ENCODE results near the gene MREG.

MREG gene

GRCh38 chr2:215985257-215985656, 28.1 kb downstream of the MREG start:
- Histone ChIP-seq H3K79me2 (ENCODE audit: insufficient read depth, low read length) (peaks cover 81% of the 10 kb centered on the region), H3K27me3 (ENCODE audit: insufficient read depth, low read length, poor library complexity, severe bottlenecking) (no peaks in the 10 kb centered on the region), H2AFZ (ENCODE audit: low read length) (no peak overlapping the region), H3K9ac (ENCODE audit: low read depth, low read length, poor library complexity, severe bottlenecking) (no peak overlapping the region), H3K36me3 (ENCODE audit: insufficient read depth, low read length) (peaks cover 50% of the 10 kb centered on the region), H3K4me1 (ENCODE audit: insufficient read depth, low read length, poor library complexity, severe bottlenecking) (peaks cover 22% of the 10 kb centered on the region), H3K4me3 (ENCODE audit: low read length, poor library complexity, severe bottlenecking) (no peak overlapping the region), H3K4me2 (ENCODE audit: low read depth, low read length, poor library complexity, severe bottlenecking) (no peak overlapping the region), H3F3A (ENCODE audit: low read depth) (0 out of 2 replicates have a peak, but pooled peaks cover 3% of the 10 kb centered on the region), H3K9me2 (replicated peaks; ENCODE audit: low read depth, low read length) (no peaks in the 10 kb centered on the region), H4K20me1 (ENCODE audit: insufficient read depth, low read length, poor library complexity, severe bottlenecking) (no peaks in the 10 kb centered on the region), H3K9me3 (ENCODE audit: insufficient read depth, low read depth, low read length) (peaks cover 17% of the 10 kb centered on the region)
- TF ChIP-seq CTCF (conservative IDR thresholded peaks at IDR 0.05; ENCODE audit: low read length) (no peak), EZH2phosphoT487 (IDR thresholded peaks at IDR 0.05; ENCODE audit: borderline replicate concordance) (no peak)

GRCh38 chr2:215984661-215985060, 28.7 kb downstream of the MREG start:
- H4K20me1 ChIP-seq (ENCODE audit: insufficient read depth, low read length, poor library complexity, severe bottlenecking), result no peaks in the 10 kb centered on the region
- no peak overlapping the region for H3K4me3 ChIP-seq (ENCODE audit: low read length, poor library complexity, severe bottlenecking)
- H3K9me3 ChIP-seq (ENCODE audit: insufficient read depth, low read depth, low read length), result peaks cover 17% of the 10 kb centered on the region
- H3K27me3 ChIP-seq (ENCODE audit: insufficient read depth, low read length, poor library complexity, severe bottlenecking), result no peaks in the 10 kb centered on the region
- TF ChIP-seq EZH2phosphoT487 (IDR thresholded peaks at IDR 0.05; ENCODE audit: borderline replicate concordance), result no peak
- TF ChIP-seq CTCF (conservative IDR thresholded peaks at IDR 0.05; ENCODE audit: low read length), result no peak
- peaks cover 48% of the 10 kb centered on the region for H3K36me3 ChIP-seq (ENCODE audit: insufficient read depth, low read length)
- H3K79me2 ChIP-seq (ENCODE audit: insufficient read depth, low read length), result peaks cover 81% of the 10 kb centered on the region
- no peak overlapping the region for H3K4me2 ChIP-seq (ENCODE audit: low read depth, low read length, poor library complexity, severe bottlenecking)
- H3K9me2 ChIP-seq (replicated peaks; ENCODE audit: low read depth, low read length), result no peaks in the 10 kb centered on the region
- H3K4me1 ChIP-seq (ENCODE audit: insufficient read depth, low read length, poor library complexity, severe bottlenecking), result peaks cover 22% of the 10 kb centered on the region
- H3K9ac ChIP-seq (ENCODE audit: low read depth, low read length, poor library complexity, severe bottlenecking), result no peak overlapping the region
- H3F3A ChIP-seq (ENCODE audit: low read depth), result 0 out of 2 replicates have a peak, but pooled peaks cover 3% of the 10 kb centered on the region
- no peak overlapping the region for H2AFZ ChIP-seq (ENCODE audit: low read length)

- Histone ChIP-seq H3F3A (ENCODE audit: low read depth) (0 out of 2 replicates have a peak, but pooled peaks cover 3% of the 10 kb centered on the region), H3K27me3 (ENCODE audit: insufficient read depth, low read length, poor library complexity, severe bottlenecking) (no peaks in the 10 kb centered on the region), H3K4me2 (ENCODE audit: low read depth, low read length, poor library complexity, severe bottlenecking) (peak overlapping the region; percentile 51), H4K20me1 (ENCODE audit: insufficient read depth, low read length, poor library complexity, severe bottlenecking) (no peaks in the 10 kb centered on the region), H3K9me3 (ENCODE audit: insufficient read depth, low read depth, low read length) (peaks cover 17% of the 10 kb centered on the region), H3K36me3 (ENCODE audit: insufficient read depth, low read length) (peaks cover 41% of the 10 kb centered on the region), H3K9ac (ENCODE audit: low read depth, low read length, poor library complexity, severe bottlenecking) (no peak overlapping the region), H3K9me2 (replicated peaks; ENCODE audit: low read depth, low read length) (no peaks in the 10 kb centered on the region), H3K79me2 (ENCODE audit: insufficient read depth, low read length) (peaks cover 75% of the 10 kb centered on the region), H3K4me1 (ENCODE audit: insufficient read depth, low read length, poor library complexity, severe bottlenecking) (peaks cover 22% of the 10 kb centered on the region), H3K4me3 (ENCODE audit: low read length, poor library complexity, severe bottlenecking) (peak overlapping the region; percentile 17), H2AFZ (ENCODE audit: low read length) (no peak overlapping the region)
- no peak for TF ChIP-seq EZH2phosphoT487 (IDR thresholded peaks at IDR 0.05; ENCODE audit: borderline replicate concordance)
- TF ChIP-seq CTCF (conservative IDR thresholded peaks at IDR 0.05; ENCODE audit: low read length), result no peak
Observed at GRCh38 chr2:215983581-215984351, 29.6 kb downstream of the MREG start.
